ENCODE data around the gene ZNF219.

ZNF219 gene

DNA sequence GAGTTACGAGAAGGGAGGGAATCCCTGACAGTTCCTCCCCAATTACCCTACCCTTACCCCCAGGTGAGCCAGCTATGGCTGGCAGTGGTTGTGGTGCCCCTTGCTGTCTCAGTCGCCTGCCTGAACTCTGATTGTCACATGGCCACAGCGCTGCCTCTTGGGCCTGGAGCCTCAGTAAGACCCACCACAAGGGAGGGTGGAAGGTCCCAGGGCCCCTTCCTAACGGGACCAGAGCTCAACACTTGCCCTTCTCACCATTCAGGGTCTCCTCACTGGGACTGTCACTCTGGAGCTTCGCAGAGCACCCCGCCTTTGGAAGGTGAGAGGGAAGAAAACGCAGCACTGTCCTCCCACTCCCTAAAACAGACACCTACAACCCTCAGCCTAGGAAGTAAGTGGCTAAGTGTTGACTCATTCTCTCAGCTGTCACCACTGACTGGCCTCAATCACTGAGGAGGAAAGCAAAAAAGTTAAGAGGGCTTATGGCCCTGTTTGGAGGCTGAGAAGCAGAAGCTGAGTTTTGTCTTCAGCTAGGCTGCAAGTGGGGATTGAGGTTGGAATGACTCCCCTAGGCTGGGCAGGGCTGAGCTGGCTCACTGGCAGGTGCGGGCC, 3.5 kb upstream of the ZNF219 start:
- DNase-seq: no peak

DNA sequence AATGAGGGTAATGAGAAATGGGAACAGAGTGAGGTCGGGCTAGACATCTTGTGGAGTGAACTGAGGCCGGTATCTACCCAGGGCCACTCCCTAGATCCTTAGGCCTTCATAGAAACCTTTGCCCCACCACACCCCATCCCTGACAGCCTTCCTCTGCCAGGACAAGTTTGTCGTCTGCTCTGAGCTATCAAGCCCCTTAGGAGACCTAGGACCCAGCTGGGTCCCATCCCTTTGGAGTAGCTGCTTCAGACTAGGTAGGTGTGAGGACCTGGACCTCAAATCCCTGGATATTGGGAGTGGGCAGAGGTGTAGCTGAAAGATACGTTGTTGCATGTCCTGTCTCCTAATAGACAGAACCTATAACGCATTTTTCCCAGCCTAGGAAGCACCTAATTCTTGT, 2.5 kb upstream of the ZNF219 start, which contains the start of gene TMEM253:
TMEM253 (plus strand) TSS at position 136 of the 400 bp plus-strand sequence. CDS start 278 bp downstream, outside the sequence.
- no peak for DNase-seq

DNA sequence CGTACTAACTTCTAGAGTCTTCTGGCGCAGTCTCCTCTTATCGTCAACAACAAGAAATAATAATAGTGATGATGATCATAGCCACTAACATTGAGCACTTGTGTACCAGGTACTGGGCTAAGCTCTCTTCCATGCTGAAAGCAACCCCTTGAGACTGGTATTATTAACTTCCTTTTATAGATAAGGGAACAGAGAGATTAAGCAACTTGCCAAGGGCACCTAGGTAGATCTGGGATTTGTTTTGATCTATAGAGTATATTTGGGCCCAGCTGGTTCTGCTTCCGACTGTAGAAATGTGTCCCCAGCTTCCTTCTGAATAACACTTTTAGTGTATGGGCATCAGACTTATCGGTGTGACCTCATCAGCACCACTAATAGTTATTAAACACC, 1.1 kb upstream of the ZNF219 start:
- DNase-seq: no peak

DNA sequence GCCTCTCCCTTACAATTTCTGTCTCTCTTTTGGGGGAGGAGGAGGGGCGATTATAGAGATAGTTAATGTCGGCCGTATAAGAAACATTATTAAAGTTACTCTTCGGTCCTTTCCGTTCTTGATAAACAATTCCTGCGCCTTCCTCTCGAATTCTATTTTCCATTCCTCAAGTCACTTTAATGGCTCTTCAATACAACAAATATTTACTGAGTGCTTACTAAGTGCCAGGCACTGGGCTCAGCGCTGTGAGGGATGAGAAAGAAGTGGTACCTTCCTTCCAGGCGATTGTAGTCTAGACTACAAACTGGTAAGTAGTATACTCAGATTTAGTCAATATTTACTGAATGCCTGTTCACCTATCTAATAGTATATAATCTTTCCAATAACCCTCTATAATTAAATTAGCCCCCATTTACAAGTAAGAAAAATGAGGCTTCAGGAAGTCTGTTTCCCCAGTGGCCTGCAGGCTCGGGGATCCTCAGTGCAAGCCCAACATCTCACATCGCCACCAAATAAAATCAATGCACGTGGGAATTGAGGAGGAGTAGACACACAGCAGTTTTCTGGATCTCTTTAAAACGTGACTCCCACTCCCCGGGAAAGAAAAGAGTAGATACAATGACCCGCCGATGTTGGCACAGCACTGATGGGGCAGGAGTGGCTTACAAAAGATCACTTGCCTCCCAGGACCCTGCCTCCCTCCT, 589 bp upstream of the ZNF219 start:
- DNase-seq: no peak

DNA sequence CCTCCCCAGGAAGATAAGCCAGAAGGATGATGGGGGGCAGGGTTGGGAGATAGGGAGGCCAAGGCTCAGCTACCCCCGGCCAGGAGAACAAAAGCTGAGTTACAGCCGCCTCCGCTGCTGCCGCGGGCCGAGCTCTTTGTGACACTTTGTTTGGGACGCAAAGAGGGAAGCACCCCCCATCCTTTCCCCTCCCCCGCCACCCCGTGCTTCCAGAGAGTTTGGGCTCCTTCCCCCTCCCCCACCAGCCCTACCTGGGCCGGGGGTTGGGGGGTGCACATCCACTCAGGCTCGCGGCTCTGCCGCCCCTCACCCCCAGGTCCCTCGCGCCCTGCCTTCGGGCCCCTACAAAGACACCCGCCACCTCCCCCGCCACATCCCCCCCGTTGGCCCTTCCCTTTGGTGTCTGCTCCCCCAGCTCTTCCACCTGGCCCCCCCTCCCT, 799 bp downstream of the ZNF219 start:
- no peak for DNase-seq

DNA sequence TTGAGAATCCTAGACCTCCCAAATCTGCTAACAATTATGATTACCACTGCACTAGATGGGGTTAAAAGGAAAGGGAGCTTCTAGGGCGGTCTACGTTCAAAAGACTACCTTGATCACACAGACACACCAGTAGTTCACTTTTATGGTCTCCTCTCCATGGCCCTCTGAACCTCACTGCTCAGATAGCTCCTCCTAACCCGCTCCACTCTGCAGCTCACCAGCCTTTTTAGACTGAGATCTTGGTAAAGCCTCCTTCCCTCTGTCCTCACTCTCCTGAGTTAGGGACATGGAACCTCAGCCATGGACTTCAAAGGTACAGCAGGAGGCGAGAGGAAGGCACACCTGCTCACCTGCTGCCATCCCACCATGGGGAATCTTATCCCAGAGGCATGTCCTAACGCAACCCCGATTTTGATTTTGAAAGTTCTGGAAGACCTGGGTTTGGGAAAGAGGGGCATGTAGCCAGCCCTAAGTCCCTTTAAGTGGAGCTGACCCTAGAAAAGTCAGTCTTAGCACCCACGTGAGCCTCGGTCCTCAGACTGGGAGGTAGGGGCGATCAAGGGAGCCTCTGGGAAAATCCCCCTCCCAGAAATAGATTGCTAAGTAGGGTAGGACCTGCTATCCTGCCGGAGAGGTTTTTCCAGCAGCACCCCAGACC, 1.3 kb downstream of the ZNF219 start:
- no peak for DNase-seq

DNA sequence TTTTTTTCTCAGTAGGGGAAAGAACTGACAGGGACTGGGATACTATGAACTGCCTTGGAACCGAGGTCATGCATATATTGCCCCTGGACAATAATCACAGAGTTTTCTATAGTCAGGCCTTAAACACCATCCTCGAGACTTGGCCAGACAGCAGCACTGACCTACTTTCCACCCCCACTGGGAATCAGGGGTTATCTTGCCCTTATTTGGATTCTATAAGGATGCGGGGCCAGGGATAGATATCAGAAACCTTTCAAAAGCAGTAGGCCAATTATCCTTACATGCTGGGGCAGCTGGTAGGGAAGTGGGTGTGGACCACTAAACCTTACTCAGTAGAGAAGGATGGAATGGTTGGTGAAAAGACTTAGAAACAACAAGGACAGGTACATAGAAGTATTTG, 2.0 kb downstream of the ZNF219 start:
- no peak for DNase-seq

DNA sequence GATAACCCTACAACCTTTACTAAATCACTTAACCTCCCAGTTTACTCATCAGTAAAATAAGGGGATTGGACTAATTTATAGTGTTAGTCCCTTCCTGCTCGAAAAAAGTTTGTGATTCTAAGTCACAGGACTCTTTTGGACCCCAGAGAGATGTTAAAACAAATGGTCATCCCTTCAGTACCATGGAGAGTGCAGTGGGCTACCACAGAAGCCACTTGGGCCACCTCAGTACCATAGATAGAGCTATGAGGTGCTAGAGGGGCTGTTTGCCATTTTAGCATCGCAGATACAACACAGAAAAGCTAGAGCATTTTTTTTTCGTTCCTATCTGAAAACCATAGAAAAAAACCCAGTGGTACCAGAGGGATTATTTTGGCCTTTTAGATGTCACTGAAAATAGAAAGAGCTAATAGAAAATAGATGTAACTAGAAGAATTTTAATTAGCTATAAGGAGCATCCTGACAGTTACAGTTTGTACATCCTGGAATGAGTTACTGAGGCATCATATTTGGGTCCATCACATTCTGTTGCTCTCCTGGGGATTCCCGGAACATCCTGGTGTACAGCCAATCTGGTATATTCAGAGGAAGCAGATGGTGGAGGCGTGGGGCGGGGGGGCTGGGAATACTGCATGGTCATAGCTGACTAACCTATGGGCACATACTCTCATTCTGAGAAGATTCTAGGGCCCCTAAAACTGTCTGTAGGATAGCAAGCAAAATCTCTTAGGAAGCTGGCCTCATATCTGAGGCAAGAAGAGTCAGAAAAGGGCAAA, 2.8 kb downstream of the ZNF219 start:
- DNase-seq: peak; percentile 62

DNA sequence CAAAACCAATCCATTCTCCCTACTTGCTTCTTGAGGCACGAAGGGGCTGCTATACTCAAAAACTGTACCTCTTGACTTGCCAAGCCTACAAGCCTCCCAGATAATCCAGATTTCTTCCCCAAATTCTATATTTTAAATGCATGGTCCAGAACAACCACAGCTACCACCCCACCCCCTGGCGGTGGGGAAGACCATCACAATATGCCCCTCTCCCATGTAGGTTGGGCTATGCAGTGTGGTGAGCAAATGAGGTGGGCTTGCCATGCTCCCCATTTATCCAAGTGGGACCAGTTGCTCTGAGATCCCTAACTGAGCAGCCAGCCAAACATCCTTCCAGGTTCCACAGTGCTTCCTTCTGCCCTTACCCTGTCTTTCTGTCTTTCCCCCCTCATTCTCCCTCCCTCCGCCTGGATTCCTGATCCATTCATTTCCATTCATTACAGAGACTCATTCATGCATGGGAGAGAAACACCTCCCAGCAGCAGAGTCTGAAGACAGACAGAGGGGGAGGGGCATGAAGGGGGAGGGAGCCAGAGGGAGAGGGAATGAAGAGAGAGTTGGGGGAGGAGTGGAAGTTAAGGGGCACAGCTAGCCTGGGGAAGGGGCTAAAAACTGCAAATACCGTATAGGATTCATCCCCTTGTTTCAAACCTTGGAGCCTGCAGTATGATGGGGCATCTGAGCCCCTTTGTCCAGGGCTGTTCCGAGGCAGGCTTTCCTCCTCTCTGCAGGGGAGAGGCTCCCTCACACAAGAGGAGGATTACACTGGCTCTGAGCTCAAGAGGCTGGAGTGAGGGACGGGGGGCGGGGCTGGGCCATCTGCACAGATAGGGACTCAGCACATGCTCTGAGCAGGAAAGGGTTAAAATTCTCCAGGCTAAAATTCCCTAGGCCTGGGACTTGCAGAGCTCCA, 4.4 kb downstream of the ZNF219 start:
- peak; percentile 24 for DNase-seq

DNA sequence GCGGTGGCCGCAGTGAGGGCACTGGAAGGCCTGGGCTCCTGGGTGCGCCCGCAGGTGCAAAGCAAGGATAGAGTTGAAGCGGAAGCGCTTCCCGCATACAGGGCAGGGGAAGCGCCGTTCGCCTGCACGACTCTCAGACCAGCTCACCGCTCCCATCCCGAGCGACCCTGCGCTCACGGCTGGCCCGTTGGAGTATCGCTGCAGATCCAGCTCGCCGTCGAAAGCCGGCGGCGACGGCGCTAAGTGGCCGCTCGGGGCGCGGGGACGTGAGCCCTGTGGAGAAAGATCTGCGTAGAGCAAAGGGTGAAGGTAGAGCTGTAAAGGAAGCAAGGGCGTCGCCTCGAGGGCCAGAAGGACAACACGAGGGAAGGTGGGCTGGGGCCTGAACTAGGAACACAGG, 5.4 kb downstream of the ZNF219 start:
- DNase-seq: no peak

DNA sequence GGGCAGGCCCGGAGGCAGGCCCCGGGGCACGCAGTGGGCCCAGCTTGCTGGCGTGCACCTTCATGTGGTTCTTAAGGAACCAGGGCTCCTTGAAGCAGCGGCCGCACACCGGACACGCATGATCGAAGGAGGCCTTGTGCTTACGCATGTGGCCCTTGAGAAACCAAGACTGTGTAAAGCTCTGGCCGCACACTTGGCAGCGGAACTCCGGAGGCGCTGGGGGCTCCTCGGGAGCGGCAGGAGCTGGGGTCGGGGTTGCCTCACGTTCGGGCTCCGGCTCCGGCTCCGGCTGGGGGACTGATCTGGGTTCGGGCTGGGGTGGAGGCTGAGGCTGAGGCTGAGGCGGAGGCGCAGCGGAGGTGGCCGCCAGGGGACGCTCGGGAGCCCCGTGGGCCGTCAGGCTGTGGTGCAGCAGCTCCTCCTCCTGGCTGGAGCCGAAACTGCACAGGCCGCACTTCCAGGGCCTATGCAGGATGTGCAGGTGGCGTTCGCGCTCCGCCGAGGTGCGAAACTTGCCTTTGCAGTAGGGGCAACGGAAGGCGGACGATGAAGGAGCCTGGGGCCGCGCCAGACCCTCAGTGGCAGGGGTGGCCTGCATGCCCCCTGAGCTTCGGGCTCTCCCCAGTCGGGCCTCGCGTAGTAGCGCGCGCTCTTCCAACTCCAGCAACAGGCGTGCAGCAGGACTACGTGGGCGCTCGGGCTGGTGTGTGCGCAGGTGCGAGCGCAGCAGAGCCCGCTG, 6.0 kb downstream of the ZNF219 start:
- peak; percentile 64 for DNase-seq

DNA sequence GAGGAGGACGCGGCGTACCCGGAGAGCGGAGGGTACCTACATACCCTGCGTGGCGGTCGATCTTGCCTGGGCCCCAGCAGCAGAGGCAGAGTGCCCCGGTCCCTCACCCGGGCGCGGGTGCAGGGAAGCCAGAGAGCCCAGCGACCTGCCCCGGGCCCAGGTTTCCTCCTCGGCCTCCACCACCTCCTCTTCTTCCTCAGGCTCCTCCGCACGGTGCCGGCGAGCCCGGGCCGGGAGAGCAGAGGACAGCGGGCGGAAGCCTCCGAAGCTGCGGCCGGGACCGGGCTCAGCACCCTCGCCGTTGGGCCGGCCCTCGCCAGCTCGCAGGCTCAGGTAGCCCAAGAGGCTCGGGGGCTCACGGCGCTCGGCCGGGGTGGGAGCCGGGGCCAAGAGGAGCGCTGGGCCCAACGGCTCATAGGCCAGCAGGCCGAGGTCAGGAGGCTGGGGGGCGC, 6.6 kb downstream of the ZNF219 start:
- no peak for DNase-seq

DNA sequence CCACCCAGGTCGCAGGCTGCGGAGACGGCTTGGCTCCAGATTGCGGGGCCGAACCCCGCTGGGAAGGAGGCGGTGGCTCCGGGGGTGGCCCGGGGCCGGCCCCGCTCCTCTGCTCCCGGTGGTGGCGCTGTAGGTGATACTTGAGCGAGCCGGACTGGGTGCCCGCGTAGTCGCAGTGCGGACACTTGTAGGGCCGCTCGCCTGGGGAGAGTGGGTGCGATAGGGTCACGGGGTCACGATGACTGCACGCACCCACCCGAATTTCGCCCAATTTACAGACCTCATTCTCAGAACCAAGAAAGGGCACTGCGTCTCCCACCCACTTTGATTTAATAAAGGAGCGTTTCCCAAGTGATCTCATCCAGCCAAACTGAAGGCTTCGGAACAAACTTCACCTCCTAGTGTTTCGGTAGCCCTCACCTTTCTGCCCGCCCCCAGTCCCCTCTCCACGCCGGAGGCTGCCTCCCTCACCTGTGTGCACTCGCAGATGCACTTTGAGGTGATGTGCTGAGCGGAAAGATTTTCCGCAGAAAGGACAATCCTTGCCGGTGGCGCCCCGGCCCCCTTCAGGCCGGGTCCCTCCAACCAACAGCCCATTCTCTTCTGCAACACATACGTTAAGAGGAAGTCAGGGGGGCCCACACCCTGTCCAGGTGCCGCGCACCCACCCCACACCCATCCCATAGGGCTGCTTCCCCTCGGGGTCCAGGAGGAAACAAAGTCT, 7.4 kb downstream of the ZNF219 start:
- DNase-seq: no peak

DNA sequence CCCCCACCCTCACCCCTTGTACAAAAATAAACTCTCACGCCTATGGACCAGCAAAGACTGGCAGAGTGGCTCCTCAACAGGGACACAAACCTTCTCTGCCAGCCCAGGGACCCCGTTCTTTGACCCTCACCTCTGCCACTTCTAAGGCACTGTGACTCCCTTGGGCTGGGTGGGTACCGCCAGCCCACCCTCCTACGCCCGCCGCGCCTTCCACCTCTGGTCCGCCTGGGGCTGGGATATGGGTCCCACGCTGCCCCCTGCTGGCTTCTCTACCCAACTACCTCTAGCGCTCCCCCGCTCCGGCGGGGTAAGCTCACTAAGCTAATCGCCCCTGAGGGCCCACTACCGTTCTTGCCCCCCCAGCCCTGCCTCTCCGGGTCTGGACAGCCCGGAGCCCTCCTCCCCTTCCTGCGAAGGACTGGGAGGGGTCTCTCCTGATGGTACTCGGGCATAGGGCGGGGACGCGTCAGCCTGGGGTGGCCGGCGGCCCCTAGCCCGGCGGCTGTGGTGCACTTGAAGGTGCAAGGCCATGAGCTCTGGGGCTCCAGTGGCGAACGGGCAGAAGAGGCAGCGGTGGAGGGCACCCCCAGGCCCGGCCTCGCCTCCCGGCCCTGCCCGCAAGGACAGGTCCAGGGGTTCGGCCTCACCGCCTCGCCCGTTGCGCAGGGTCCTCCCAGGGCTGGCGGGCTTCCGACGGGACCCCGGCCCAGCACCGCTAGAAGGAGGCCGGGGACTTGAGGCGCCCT, 8.1 kb downstream of the ZNF219 start:
- no peak for DNase-seq

DNA sequence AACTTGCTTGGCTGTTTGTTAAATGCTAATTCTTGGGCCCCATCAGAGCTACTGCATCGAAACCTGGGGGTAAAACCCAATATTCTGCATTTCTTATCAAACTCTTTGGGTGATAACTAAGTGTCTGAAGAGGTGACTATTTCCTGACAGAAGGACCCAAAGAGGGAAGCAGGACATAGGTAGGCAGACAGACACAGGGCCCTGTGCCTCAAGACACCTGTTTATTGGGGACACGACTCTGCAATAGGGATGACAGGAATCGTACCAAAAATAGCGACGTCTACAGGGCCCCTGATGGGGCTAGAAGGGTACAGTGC, 8.6 kb downstream of the ZNF219 start:
- DNase-seq: no peak

DNA sequence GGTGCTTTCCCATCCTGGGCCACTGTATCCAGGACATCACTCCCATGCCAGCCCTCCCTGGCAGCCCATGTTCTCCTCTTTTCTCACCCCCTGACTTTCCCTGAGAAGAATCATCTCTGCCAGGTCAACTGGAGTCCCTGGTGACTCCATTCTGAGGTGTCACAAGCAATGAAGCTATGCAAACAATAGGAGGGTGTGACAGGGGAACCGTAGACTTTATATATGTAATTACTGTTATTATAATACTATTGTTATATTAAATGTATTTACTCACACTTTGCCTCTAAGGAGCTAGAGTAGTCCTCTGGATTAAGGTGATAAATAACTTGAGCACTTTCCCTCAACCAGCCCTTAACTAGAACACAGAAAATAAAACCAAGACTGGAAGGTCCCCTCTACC, 9.2 kb downstream of the ZNF219 start:
- DNase-seq: no peak

DNA sequence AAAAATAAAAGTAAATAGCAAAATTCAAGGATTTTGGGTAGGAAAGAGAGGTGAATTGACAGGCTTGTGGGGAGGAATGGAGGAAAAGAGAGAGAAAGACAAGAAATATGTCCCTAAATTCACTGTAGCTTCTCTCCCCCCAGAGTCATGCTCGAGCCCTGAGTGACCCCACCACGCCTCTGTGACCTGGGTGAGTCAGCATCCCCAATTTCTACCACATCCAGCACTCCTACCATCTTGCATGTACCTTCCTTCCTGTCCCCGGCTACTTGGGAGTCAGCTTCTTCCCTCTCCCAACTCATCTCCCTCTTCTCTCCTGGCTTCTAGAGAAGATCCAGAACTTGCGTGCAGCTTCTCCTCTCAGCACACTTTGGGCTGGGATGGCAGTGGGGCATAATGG, 9.8 kb downstream of the ZNF219 start:
- DNase-seq: no peak

DNA sequence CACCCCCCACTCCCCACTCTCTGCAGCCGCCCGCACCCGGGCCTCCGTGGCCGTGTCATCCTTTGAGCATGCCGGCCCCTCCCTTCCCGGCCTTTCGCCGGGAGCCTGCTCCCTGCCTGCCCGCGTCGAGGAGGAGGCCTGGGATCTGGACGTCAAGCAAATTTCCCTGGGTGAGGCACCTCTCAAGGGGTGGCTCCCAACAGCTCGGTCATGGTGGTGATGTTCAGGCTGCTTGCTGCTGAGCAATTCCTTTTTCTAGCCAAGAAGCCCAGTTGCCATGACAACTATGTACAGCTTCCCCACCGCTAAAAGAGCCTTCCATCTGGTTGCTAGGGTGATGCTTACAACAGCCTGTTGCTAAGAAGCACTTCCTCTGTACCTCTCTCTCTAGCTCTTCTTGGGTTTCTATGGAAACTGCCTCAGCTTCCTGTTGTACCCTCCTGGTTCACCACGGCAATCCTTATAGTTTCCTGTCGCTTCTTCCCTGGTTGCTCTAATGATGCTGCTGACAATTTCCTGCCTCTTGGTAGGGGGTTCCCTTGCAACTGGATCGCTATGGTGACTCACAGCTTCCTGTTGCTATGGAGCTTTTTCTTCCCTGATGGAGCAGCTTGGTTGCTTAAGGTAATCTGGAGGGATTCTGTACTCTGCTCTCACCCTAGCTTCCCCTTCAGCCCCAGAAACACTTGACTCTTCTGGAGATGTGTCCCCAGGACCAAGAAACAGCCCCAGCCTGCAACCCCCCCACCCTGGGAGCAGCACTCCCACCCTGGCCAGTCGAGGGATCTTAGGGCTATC, 11.0 kb downstream of the ZNF219 start:
- DNase-seq: peak; percentile 96

DNA sequence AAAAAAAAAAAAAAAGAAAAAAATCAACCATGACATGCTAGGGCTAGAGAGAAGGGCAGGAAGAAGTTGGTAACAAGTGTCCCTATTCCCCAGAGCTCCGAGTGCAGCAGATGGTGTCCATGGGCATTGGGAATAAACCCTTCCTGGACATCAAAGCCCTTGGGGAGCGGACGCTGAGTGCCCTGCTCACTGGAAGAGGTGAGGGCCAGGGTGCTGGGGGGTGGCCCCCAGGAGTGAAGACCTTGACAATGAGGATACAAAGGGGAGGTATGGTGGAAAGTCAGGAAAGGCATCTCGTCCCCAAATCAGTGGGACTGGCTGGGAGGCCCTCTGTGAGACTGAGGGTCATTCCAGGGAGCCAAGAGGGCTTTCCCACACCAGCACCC, 11.6 kb downstream of the ZNF219 start:
- DNase-seq: no peak
